ENCODE measurements around the gene CPHXL2. TPM values are rescaled to one million over a fixed set of nuclear protein-coding genes. Genes with fewer than 3 reads are reported as not detected.
A peak's percentile ranks its signal among the peaks of the same experiment; 100 is the strongest.

Gene CPHXL2
- total RNA-seq, 1 donor from 2014 or later = not detected

DNA sequence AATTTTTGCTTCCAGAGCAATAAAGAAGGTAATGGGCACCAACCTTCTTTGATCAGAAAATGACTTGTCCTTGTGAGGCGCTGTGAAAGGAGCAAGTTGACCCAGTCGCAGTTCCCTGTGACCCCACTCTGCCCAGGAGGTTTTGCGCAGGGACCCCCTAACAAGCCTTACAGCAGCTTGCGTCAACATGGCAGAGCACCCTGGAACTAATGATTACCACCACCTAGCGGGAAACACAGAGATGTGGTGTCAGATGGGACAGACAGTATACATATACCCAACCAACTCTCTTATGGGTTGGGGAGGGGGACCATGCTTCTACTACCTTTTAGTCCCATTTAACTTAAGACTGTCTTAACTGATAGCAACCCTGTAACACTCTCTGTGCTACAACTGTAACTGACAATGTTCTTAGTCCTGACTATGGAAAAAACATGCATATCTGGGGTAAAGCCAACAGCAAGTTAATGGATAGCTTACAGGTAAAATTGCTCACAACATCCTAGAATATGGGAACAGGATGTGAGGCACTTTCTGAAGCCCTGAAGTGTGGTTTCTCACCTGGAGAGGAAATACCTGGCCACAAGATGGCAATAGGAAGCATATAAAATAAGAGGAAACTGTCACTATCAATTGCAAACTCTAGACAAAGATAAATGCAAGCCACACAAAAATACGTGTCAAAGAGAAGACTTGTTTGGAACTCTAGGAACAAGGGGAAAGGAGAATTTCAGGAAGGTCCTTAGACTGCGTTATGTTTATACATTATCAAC is 32.4 kb downstream of the CPHXL2 start:
- no peak for DNase-seq (ENCODE audit: low read depth, low spot score)

DNA sequence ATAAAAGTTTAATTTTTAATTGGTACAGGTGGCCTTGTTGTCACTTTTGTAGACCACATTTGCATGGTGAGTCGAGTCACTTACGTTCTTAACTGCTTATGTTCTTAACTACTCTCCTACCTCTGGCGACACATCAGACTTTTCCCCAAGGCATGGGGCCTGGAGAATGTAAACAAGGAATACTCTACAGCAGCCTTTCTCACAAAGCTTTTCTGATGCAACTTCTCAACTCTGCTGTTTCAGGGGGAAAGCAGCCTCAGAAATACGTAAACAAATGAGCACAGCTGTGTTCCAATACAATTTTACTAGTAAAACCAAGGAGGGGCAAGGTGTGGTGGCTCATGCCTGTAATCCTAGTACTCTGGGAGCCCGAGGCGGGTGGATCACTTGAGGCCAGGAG is 36.2 kb downstream of the CPHXL2 start:
- no peak for DNase-seq (ENCODE audit: low read depth, low spot score)

DNA sequence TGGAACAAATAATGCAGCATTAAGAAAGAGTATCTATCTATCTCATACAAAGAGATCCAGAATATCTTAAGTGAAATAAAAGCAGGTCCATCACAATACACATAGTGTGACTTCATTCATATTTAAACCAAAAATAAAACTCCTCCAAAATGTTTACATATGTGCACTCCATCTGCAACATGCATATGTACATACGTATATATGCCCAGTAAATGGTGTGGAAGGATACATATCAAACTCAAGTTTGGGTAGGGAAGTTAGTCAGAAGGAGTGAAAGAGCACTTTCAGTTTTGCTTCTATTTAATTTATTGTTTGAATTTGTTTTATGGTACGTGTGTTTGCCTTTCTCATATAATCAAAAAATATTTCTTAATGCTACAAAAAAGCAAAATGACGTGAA is 41.8 kb downstream of the CPHXL2 start:
- DNase-seq (ENCODE audit: low read depth, low spot score) = no peak

DNA sequence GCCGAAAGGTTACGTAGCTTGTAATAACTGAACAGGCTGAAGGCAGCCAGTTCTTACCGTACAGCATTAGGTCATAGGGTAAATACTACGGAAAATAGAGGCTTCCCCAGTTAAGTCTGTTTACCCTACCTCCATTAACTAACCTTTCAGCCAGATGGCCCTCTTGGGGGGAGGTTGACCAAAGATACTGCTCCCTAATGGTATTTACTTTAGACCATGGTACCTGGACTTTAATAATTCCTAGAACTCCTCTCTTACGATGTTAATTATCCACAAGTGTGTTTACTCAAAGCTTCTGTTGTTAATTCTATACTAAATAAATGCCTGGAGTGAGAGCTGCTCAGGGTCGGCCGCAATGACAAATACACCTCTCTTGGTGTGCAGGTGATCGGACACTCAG is 44.0 kb downstream of the CPHXL2 start:
- DNase-seq (ENCODE audit: low read depth, low spot score) = no peak

DNA sequence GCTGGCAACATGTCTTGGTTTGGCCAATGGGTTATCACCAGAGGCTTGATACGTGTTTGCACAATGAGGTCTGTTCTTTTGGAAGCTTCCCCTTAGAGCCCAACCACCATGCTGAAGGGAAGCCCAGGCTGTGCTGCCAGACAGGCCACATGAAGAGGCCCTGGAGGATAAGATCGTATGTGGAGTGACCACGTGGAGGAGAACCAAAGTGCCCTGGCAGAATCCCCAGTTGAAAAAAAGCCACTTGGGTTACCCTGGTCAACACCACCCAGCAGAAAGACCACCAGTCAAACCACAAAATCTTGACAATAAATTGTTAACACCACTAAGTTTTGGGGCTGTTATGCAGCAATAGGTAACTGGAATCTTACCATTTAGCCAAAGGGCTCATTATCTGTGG is 46.8 kb downstream of the CPHXL2 start:
- no peak for DNase-seq (ENCODE audit: low read depth, low spot score)

DNA sequence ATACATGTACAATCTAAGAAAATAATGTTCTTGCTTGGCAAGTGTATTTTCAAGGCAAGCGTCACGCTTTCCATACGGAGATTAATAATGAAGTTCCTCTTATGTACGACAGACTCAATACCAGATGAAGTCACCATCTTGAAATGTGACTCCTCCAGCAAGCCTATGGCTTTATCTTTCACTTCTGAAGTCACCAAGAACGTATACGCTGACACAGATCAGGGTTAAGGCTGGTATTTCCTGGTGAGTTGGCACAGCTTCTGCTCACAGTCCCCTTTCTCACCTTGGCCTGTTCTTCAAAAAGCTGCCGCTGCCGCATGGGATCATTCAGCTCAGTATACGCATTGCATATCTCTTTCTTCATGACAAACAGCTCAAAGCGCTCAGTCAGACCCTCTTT is 47.7 kb downstream of the CPHXL2 start:
- DNase-seq (ENCODE audit: low read depth, low spot score) = no peak

DNA sequence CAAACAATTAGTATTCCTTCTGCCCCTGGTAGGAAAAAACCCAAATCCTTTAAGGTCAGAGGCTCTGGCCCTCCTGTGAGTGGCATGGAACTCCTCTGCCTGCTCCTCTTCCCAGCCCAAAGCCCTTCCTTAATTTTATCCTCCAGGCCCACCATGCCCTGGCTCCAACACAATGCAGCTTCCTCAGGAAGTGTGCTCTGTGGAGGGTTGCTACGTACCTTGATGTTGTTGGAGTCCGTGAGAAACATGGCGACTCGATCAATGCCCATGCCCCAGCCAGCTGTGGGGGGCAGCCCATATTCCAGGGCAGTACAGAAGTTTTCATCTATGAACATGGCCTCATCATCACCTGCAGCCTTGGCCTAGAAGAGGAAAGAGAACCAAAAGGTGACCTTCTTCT is 48.5 kb downstream of the CPHXL2 start:
- DNase-seq (ENCODE audit: low read depth, low spot score) = no peak

DNA sequence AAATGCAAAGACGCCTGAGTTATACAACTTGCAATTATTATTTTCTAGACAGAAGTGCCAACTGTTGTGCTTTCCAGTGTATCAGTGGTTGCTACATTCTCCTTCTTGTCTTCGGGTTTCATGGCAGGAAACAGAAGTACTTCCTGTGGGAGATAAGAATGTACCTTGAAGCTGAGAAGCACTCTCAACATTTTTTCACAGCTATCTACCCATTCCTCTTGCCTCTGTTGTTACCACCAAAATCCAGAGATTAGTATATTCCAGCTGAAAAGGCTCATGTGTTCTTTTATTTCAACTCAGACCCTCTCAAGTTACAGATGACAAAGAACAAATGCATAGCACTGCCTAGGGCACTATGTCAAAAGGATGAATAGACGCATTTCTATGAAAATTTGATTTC is 49.0 kb downstream of the CPHXL2 start:
- peak; percentile 53 for DNase-seq (ENCODE audit: low read depth, low spot score)

DNA sequence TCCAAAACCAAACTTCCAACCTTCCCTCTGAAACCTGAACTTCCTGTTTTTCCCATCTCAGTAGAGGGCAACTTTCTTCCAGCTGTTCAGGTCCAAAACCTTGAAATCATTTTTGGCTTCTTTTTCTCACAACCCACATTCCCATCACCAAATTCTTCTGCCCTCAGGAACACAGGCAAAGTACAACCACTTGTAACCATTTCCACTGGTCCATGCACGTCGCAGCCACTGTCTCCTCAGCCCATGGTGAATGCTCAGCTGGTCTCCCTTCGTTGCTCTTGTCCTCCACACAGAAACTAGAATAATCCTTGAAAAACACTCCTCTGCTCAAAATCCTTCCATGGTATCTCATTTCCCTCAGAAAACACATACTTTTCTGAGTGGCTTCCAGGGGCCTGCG is 50.0 kb downstream of the CPHXL2 start:
- DNase-seq (ENCODE audit: low read depth, low spot score) = no peak

DNA sequence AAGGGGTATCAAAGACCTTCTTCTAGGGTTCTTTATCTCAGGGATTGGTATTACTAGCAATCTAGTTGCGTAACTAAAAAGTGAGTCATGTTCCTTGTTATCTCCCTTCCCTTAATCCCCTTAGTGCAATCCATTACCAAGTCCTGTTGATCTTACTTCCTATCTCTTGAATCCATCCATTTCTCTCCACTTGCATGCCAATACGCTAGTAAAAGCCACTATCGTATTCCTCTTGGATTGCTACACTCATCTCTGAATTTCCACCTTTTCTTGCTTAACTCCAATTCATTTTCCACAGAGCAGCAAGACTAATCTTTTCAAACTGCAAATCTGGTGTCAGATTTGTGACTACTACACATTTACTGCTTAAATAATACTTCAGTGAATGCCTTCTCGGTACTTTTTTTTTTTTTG is 51.9 kb downstream of the CPHXL2 start:
- DNase-seq (ENCODE audit: low read depth, low spot score) = no peak

DNA sequence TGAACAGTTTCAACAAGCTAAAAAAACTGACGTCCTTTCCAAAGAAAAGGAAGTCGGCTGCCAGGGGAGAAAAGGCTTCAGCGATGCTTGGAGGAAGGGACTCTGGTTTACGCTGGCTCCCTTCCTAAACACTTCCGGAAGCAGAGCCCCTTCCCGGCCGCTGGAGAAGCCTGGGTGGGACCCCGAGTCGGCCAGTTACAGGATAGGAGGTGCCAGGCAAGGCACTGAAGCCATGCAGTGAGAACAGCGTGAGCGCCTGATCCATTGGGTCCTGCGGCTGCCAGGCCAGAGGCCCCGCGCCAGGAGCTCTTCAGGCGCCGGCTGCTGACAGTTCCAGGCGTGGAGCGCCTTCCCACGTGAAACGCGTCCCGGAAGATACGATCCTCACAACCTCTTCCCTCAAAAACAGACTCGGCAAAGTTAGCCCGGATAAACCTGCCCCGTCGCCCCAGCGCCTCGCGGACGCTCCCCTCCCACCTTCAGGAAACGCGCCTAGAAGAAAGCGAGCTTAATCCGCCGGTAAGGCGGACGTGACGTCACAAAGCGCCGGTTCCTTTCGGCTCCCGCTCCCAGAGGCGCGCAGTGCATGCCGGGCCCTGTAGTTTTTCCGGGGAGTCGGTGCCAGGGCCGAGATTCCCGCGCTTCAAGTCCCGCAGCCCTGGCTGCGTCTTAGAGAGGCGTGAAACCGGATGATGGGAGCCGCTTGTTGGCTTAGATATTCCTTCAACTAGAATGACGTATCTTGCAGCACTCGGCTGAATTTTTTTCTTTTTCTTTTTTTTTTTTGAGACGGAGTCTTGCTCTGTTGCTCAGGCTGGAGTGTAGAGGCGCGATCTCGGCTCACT is 53.8 kb downstream of the CPHXL2 start, which contains the start of gene ADAT1:
Gene ADAT1 (minus strand): TSS at position 521 of the 845 bp plus-strand sequence. CDS start 2,482 bp downstream, outside the sequence.
- peak; percentile 98 for DNase-seq (ENCODE audit: low read depth, low spot score)

DNA sequence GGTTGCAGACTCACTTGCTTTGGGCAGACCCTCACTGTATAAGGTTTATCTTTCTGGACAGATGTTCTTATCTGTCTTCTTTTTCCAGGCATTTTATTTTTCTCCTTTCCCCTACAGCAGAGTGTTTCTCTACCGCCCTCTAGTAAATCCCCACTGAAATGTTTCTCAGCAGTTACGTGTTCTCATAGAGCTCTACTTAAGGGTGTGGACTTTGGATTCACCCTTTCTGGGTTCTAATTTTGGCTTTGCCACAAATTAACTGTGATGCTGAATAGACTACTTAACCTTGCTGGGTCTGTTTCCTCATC is 55.7 kb downstream of the CPHXL2 start:
- no peak for DNase-seq (ENCODE audit: low read depth, low spot score)

DNA sequence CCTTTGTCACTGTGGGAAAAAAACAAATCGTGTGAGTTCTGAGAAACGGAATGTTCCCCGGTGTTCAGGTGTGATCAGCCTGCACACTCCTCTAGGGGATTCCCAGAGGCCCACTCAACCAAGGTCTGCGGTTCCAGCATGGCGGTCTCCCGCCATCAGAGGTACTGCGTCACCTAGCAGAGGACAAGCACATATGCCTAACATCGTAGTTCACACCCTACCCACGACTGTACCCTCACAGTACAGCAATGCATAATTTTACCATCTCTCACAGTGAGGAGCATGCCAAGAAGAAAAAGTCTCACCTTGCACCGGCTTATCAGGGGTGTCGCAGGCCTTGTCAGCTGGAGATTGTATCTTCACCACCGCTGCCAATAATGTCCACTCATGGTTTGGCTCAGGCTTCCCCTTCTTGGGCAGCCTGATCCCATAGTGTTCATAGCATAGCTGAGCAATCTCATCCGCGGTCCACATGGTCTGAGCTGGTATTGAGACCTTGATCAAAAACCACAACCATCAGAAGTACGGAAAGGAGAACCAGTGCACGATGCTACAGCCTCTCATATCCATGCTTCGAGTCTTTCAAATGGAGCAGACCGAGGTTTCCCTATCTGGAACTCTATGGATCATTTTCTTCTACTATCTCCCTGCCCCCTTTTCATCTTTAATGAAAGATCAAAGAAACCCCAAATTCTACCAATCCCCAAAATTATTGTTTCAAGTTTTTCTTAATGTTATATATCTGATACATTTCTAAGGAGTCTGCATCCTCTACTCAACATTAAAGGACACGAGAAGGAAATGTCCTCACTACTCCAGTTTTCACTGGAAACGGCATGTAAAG is 56.3 kb downstream of the CPHXL2 start:
- no peak for DNase-seq (ENCODE audit: low read depth, low spot score)

DNA sequence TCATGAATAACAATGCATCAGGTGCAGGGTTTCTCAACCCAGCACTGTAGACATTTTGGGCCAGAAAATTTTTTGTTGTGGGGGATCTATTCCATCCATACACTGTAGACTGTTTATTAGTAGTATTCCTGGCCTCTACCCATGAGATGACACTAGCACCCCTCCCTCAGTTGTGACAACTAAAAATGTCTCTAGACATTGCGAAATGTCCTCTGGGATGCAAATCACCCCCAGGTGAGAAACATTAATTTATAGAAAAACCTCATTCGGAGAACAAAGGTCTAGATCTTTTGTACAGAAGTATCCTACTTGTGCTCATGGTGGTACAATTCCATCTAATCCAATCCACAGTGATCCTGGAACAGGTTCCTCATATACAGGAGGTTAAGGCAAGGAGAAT is 58.0 kb downstream of the CPHXL2 start:
- DNase-seq (ENCODE audit: low read depth, low spot score) = no peak

DNA sequence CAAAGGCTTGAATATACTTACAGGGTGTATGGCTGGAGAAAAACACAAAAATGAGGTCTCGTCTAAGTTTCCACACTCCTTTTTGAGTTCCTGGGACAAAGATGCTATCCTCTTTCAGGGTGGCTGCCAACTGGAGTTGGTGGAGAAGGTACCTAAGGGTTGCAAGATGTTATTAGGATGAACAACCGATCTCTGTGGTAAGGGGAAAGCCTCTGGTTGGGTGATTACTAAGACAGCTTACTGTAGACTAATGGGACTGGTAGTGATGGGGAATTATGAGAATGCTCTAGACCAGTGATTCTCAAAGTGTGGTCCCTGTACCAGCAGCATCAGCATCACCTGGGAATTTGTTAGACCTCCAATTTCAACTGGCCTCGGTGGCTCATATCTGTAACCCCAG is 59.7 kb downstream of the CPHXL2 start:
- no peak for DNase-seq (ENCODE audit: low read depth, low spot score)

DNA sequence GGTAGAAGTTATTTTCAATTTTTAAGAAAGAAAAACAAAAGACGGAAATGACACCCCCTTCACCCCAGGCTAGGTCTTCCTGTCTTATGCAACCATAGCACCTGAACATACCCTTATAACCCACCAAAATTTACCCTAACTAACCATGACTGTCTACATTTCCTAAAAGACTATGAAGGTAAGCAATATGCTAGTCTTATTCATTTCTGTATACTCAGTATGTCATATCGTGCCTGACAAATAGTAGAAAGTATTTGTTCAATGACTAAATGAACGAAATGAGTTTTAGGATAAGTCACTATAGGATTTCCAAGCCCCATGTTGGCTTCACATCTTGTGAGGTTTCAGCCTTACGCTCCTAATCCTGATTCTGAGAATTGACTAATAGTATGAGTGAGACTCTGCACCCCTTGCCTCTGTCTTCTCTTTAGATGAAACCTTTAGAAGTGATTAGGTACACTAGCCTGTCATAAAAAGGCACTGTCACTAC is 60.2 kb downstream of the CPHXL2 start:
- no peak for DNase-seq (ENCODE audit: low read depth, low spot score)

DNA sequence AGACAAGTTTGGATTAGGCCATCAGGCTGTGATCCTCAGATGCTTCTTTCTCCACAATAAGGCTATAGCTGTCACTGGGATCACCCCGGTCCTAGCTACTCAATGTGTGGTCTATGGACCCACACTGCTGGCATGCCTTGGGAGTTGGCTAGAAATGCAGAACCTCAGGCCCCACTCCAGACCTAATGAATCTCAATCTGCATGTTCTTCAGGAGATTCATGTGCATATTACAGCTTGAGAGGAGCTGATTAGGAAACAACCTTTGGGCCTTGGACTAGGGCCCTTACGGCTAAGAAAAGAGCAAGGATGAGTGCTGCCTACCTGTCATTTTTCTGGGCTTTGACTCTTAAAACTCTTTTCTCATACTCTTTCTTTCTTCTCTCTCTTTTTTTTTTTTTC is 61.2 kb downstream of the CPHXL2 start:
- DNase-seq (ENCODE audit: low read depth, low spot score) = no peak

DNA sequence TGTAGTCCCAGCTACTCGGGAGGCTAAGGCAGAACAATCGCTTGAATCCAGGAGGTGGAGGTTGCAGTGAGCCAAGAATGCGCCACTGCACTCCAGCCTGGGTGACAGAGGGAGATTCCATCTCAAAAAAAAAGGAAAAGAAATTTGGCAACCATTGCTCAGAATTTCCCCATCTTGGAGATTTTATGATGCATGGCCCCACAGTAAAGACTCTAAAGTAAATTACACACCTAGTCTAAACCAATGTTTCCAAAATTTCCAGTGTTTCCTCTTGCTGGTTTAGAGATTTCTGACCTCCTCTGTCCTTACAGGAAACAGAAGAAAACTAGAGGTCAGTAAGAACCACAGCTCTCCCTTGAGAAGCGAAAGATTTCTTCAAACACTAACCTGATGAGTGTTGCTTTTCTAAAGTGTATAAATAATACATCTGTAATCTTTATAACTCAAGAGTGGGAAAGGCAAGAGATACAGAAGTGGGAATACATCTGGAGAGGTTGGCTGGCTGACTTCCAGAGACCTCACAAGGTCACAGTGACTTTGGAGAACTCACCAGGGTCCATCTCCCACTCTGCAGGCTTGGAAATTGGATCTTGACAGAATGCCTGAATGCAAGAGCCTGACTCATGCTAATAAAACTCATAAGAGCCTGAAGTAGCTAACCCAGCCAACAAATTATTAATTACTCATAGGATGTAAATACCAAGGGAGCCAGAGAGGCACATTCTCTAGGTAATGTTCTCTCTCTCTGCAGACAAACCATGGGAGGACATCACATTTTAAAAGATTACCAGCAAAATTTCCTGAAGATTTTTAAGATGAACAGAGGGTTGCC is 62.5 kb downstream of the CPHXL2 start:
- no peak for DNase-seq (ENCODE audit: low read depth, low spot score)

All from pulmonary artery endothelial cell (primary cell).